ENCODE measurements around the gene NOL3. TPM values are rescaled to one million over a fixed set of nuclear protein-coding genes. Genes with fewer than 3 reads are reported as not detected.

The NOL3 gene
- total RNA-seq, 4 donors from 2014 or later: 77.5 to 231 (median 173) TPM

- TF ChIP-seq CTCF (IDR thresholded peaks at IDR 0.05 in 4 of 5, conservative IDR thresholded peaks at IDR 0.05 in 1 of 5): no peak
- TF ChIP-seq POLR2A (IDR thresholded peaks at IDR 0.05): no peak
- no peak for ATAC-seq
- peaks cover 0 to 19% of the 10 kb centered on the region in 2 donors for H3K36me3 ChIP-seq
Measured at GRCh38 chr16:67206129-67206837, 35.9 kb downstream of the NOL3 start.

GRCh38 chr16:67206838-67207248, 36.5 kb downstream of the NOL3 start:
- DNase-seq (no peak), ATAC-seq (no peak)
- in situ Hi-C loops (cut with MboI; ENCODE audit: low sequenced_read_pairs in 4 of 4): no loop called here
- no peaks in the 10 kb centered on the region for H3K9me3 ChIP-seq
- peak overlapping the region; percentile 53 to 83 (median 70) for H3K27ac ChIP-seq
- peaks cover 23 to 24% of the 10 kb centered on the region in 2 donors for H3K4me1 ChIP-seq
- no peak overlapping the region for H3K4me3 ChIP-seq
- TF ChIP-seq POLR2A (IDR thresholded peaks at IDR 0.05) (no peak), CTCF (IDR thresholded peaks at IDR 0.05 in 4 of 5, conservative IDR thresholded peaks at IDR 0.05 in 1 of 5) (no peak)
- intact Hi-C loops (cut with DNase I; ENCODE audit: low total_unique reads): no loop called here
- H3K27me3 ChIP-seq: no peaks in the 10 kb centered on the region
- H3K36me3 ChIP-seq: peaks cover 0 to 16% of the 10 kb centered on the region in 2 donors

More at GRCh38 chr16:67206129-67206837, 35.9 kb downstream of the NOL3 start:
- DNase-seq: no peak
- in situ Hi-C loops (cut with MboI; ENCODE audit: low sequenced_read_pairs in 4 of 4): no loop called here
- no peak overlapping the region for H3K4me3 ChIP-seq
- H3K27ac ChIP-seq: no peak overlapping the region
- intact Hi-C loops (cut with DNase I; ENCODE audit: low total_unique reads): no loop called here
- no peaks in the 10 kb centered on the region for H3K9me3 ChIP-seq
- no peaks in the 10 kb centered on the region for H3K27me3 ChIP-seq
- H3K4me1 ChIP-seq: peaks cover 23 to 24% of the 10 kb centered on the region in 2 donors

- ATAC-seq (peak; percentile 87 to 89), DNase-seq (peak; percentile 74 to 89)
- Histone ChIP-seq H3K27ac (peak overlapping the region; percentile 53 to 83 (median 70)), H3K4me3 (no peak overlapping the region), H3K27me3 (no peaks in the 10 kb centered on the region), H3K36me3 (peaks cover 0 to 10% of the 10 kb centered on the region in 2 donors), H3K4me1 (peaks cover 23 to 24% of the 10 kb centered on the region in 2 donors), H3K9me3 (no peaks in the 10 kb centered on the region)
- intact Hi-C loops (cut with DNase I; ENCODE audit: low total_unique reads): no loop called here
- TF ChIP-seq POLR2A (IDR thresholded peaks at IDR 0.05) (no peak), CTCF (IDR thresholded peaks at IDR 0.05 in 4 of 5, conservative IDR thresholded peaks at IDR 0.05 in 1 of 5) (no peak)
- in situ Hi-C loops (cut with MboI; ENCODE audit: low sequenced_read_pairs in 4 of 4): no loop called here
Measured at GRCh38 chr16:67207249-67208091, 37.1 kb downstream of the NOL3 start.

GRCh38 chr16:67208154-67208896, 38.0 kb downstream of the NOL3 start:
- H3K9me3 ChIP-seq: no peaks in the 10 kb centered on the region
- peaks cover 23 to 26% of the 10 kb centered on the region in 2 donors for H3K4me1 ChIP-seq
- no peak for TF ChIP-seq CTCF (IDR thresholded peaks at IDR 0.05 in 4 of 5, conservative IDR thresholded peaks at IDR 0.05 in 1 of 5)
- no peak for TF ChIP-seq POLR2A (IDR thresholded peaks at IDR 0.05)
- peaks cover 0 to 5% of the 10 kb centered on the region in 2 donors for H3K36me3 ChIP-seq
- H3K27ac ChIP-seq: peak overlapping the region; percentile 53 to 83 (median 70)
- H3K4me3 ChIP-seq: no peak overlapping the region
- DNase-seq (peak in 1 of 2 donors; percentile 38), ATAC-seq (peak in 1 of 2 donors; percentile 15)
- no peaks in the 10 kb centered on the region for H3K27me3 ChIP-seq
- in situ Hi-C loops (cut with MboI; ENCODE audit: low sequenced_read_pairs in 4 of 4): no loop called here
- intact Hi-C loops (cut with DNase I; ENCODE audit: low total_unique reads): no loop called here
